ENCODE measurements around the gene PGF.

DNA sequence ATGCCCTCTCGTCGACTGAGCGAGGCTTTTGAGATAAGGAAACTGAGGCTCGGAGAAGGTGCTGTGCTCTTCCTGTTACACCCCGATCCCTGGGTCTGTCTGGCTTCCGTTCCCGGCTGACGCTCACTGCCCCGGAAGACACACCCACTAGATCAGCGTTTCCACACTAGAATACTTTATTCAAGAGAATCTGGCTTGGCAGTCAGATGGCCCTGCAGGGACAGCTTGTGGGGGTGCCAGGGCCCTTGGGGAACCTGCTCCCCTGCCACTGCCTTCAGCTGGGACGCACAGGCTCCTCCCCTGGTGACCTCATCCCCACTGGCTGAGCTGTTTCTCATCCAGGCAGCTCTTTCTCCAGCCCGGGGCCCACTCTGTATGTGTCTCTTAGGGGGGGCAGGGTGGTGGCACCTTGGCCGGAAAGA, 13.7 kb downstream of the PGF start:
- TF ChIP-seq POLR2A (IDR thresholded peaks at IDR 0.05), result no peak
- TF ChIP-seq, protein P1, sequence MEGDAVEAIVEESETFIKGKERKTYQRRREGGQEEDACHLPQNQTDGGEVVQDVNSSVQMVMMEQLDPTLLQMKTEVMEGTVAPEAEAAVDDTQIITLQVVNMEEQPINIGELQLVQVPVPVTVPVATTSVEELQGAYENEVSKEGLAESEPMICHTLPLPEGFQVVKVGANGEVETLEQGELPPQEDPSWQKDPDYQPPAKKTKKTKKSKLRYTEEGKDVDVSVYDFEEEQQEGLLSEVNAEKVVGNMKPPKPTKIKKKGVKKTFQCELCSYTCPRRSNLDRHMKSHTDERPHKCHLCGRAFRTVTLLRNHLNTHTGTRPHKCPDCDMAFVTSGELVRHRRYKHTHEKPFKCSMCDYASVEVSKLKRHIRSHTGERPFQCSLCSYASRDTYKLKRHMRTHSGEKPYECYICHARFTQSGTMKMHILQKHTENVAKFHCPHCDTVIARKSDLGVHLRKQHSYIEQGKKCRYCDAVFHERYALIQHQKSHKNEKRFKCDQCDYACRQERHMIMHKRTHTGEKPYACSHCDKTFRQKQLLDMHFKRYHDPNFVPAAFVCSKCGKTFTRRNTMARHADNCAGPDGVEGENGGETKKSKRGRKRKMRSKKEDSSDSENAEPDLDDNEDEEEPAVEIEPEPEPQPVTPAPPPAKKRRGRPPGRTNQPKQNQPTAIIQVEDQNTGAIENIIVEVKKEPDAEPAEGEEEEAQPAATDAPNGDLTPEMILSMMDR (IDR thresholded peaks at IDR 0.05), result no peak
